SJCRH30 (cell line): ENCODE measurements around the gene AZIN2. TPM values are rescaled to one million over a fixed set of nuclear protein-coding genes. Genes with fewer than 3 reads are reported as not detected.
"Not testable (repeated sequence)": the region's sequence is repeated elsewhere in the genome, so short reads cannot be mapped to it uniquely, and the experiment has no call there.

ENCODE experiments used
- DNase-seq, 2 experiments: peaks; one replicate each; pipeline ENCODE4 v3.0.0-alpha.2; 2015 to 2020
- H3K27ac ChIP-seq: fragments of 250-450 bp; sonication (Bioruptor Pico); 2 replicates; pipeline ENCODE4 v1.5.1; 2020; ENCODE audit warnings: mild to moderate bottlenecking, moderate library complexity
- H3K27me3 ChIP-seq: fragments of 250-450 bp; sonication (Bioruptor Pico); 2 replicates; pipeline ENCODE4 v1.5.1; 2020; ENCODE audit warnings: mild to moderate bottlenecking, moderate library complexity
- H3K36me3 ChIP-seq: fragments of 250-450 bp; sonication (Bioruptor Pico); 2 replicates; pipeline ENCODE4 v1.5.1; 2020; ENCODE audit warnings: mild to moderate bottlenecking, moderate library complexity
- H3K4me1 ChIP-seq: fragments of 250-450 bp; sonication (Bioruptor Pico); 2 replicates; pipeline ENCODE4 v1.5.1; 2020; ENCODE audit warnings: mild to moderate bottlenecking, moderate library complexity
- H3K4me3 ChIP-seq: fragments of 250-450 bp; sonication (Bioruptor Pico); 2 replicates; pipeline ENCODE4 v1.5.1; 2020; ENCODE audit warnings: mild to moderate bottlenecking, moderate library complexity
- H3K9me3 ChIP-seq: fragments of 250-450 bp; sonication (Bioruptor Pico); replicated peaks from 2 replicates; pipeline ENCODE4 v1.5.1; 2020; ENCODE audit warnings: mild to moderate bottlenecking, moderate library complexity
- total RNA-seq: library from RNA; depleted of rRNA; stranded (reverse); fragments of >200 nt; shearing (Covaris generic); gene quantifications from 2 replicates; pipeline ENCODE4 v1.2.3, GENCODE V29; 2014

Gene AZIN2
- total RNA-seq, 1 experiment from 2014 or later, result 8.8 TPM

DNA sequence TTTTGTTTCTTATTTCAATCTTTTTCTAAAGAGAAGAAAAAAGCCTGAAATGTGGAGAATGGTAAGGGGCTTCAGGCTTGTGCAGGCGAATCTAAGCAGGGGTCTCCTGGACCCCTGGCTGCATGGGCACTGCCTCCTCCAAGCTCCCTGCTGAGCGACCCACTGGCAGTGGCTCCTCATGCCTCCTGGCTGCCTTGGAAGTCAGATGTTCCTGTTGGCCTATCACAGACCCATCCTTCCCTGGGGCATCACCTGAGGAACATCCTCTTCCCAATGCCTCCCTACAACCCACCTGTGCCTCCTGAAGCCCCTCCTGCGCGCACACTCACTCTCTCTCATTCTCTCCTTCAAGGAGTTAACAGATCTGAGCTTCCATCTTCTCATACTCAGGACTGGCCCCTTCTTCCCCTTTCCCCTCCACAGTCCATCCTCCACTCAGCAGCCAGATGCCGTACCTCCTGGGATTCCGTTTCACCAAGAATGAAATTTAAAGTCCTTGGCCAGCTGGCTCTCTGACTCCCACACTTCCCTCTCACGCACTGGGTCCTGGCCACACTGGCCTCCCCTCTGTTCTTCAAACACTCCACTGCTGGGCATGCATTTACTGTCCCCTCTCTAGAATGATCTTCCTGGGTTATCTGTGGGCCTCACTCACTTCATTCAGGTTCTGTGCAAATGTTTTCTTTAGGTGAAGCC lies 41.7 kb downstream of the AZIN2 start:
- no peak for DNase-seq
- Histone ChIP-seq H3K4me1 (no peaks in the 10 kb centered on the region), H3K4me3 (no peak overlapping the region)

DNA sequence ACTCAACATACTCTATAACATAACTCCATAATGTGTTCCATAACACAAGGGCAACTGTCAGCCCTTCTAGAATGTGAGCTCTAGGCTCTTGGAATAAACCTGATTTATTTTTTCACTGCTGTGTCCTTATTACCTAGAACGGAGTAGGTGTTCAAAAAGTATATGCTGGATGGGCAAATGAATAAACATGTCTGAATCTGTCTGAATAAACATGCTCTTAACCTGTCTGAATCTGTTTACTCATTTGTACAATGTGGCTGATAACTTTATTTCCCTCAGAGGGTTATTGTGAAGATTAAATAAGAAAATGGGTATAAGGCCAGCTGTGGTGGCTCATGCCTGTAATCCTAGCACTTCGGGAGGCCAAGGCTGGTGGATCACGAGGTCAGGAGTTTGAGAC lies 42.3 kb downstream of the AZIN2 start:
- H3K4me1 ChIP-seq, result 0 out of 2 replicates have a peak, but pooled peaks cover 2% of the 10 kb centered on the region

More for the DNA sequence above, 41.7 kb downstream of the AZIN2 start:
- Histone ChIP-seq H3K27me3 (no peaks in the 10 kb centered on the region), H3K36me3 (no peaks in the 10 kb centered on the region), H3K27ac (no peak overlapping the region), H3K9me3 (no peaks in the 10 kb centered on the region)

DNA sequence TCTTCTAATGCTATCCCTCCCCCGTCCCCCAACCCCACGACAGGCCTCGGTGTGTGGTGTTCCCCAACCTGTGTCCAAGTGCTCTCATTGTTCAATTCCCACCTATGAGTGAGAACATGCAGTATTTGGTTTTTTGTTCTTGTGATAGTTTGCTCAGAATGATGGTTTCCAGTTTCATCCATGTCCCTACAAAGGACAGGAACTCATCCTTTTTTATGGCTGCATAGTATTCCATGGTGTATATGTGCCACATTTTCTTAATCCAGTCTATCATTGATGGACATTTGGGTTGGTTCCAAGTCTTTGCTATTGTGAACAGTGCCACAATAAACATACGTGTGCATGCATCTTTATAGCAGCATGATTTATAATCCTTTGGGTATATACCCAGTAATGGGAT lies 43.7 kb downstream of the AZIN2 start:
- H3K27ac ChIP-seq, H3K27me3 ChIP-seq, DNase-seq: not testable (repeated sequence)

More for the DNA sequence above, 42.3 kb downstream of the AZIN2 start:
- DNase-seq, result no peak
- H3K27me3 ChIP-seq, result no peaks in the 10 kb centered on the region
- H3K27ac ChIP-seq, result no peak overlapping the region
- no peak overlapping the region for H3K4me3 ChIP-seq
- H3K36me3 ChIP-seq, result no peaks in the 10 kb centered on the region
- H3K9me3 ChIP-seq, result no peaks in the 10 kb centered on the region

DNA sequence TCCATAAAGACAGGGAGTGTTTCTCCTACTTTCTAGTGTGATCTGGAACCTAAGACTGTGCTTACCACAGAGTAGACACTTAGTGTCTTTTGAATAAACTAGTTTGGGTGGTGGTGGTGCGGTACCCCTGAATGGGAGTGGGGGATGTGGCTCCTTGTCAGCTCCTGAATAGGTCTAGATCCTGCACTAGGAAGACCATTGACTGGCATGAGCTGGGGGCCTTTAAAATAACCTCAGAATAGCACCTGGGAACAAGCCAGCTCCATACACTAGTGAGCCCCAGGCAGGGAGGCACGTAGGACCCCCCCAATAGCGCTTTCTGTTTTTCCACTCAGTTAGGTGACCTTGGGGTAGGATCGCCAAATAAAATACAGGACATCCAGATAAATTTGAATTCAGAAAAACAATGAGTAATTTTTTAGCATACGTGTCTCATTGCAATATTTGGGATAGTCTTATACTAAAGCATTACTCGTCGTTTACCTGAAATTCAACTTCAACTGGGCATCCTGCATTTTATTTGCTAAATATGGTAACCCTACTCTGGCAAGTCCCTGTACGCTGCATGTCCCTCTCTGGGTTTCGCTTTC lies 45.6 kb downstream of the AZIN2 start:
- H3K36me3 ChIP-seq, result no peaks in the 10 kb centered on the region
- no peak for DNase-seq
- peak overlapping the region; percentile 69 for H3K4me3 ChIP-seq
- H3K27me3 ChIP-seq, result no peaks in the 10 kb centered on the region
- H3K9me3 ChIP-seq, result no peaks in the 10 kb centered on the region
- peaks cover 23% of the 10 kb centered on the region for H3K4me1 ChIP-seq
- H3K27ac ChIP-seq, result peak overlapping the region; percentile 84

More for the DNA sequence above, 43.7 kb downstream of the AZIN2 start:
- H3K4me3 ChIP-seq, H3K4me1 ChIP-seq, H3K36me3 ChIP-seq, H3K9me3 ChIP-seq: not testable (repeated sequence)

DNA sequence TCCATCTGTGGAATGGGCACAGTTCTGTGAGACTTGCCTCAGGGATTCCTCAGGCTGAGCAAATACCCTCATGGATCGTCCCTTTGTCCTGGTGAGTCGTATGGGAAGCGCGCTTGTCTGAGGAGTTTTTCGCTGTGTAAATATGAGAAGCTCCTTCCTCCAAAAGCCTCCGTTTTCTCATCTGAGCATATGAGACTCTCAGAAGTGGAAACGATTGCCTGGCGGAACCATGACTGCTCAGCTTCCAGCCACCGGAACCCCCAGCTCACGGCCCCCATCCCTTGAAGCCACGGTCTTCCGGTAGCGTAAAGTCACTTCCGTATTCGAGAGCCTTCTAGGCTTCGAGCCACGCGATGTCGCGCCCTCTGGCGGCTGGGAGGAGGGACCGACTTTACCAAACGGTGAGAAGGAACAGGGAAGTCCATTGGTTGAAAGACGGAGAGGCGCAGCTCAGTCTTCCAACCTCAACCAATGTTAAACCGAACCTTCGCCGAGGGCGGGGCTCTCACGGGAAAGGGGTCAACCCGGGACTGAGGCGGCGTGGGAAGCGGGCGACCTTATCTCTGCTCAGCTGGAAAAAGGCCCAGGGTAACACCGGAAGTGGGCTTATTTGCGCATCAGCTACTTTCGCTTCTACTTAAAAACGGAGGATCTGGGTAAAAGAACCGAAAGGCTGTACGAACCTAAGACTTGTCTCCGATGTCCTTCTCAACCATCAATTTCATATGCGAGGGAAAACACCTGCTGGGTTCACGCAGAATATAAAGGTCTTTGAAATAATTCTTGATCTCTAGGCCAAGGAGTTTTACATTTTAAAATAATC lies 46.3 kb downstream of the AZIN2 start:
- Histone ChIP-seq H3K27me3 (no peaks in the 10 kb centered on the region), H3K27ac (peak overlapping the region; percentile 84), H3K9me3 (no peaks in the 10 kb centered on the region), H3K4me1 (peaks cover 23% of the 10 kb centered on the region), H3K36me3 (no peaks in the 10 kb centered on the region), H3K4me3 (peak overlapping the region; percentile 69)
- peak; percentile 100 for DNase-seq

DNA sequence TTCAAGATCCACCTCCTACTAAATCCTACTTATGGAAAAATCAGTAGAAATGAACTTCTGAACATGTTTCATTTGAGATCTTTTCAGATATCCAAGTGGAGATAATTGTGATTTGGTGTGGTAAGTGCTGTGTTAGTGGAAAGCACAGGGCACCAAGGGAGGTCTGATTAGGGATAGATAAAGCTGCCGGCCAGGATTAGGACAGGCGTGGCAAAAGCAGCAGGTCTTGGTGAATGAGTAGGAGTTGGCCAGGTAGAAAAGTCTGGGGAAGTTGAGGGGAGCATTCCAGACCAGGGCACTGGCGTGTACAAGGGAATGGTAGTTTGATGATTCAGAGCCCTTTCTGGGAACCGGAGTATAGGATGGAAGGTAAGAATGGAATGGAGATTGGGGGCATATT lies 47.8 kb downstream of the AZIN2 start:
- no peak for DNase-seq

DNA sequence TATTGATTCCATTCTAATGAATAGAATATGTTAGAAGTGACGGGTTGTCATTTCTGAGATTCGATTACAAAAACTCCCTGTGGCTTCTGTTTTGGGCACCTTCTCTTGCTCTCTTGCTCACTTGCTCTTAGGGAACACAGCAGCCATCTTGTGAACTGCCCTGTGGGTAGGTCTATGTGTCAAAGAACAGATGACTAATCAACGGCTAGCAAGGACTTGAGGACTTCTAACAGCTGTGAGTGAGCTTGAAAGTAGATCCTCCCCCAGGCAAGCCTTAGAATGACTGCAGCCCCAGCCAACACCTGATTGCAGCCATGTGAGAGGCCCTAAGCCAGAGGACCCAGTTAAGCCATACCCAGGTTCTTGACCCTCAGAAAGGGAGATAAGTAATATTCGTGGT lies 49.3 kb downstream of the AZIN2 start:
- Histone ChIP-seq H3K9me3 (no peaks in the 10 kb centered on the region), H3K4me1 (peaks cover 23% of the 10 kb centered on the region), H3K4me3 (no peak overlapping the region), H3K27me3 (no peaks in the 10 kb centered on the region), H3K36me3 (no peaks in the 10 kb centered on the region), H3K27ac (peak overlapping the region; percentile 29)
- DNase-seq, result peak; percentile 90 to 98

More for the DNA sequence above, 47.8 kb downstream of the AZIN2 start:
- no peaks in the 10 kb centered on the region for H3K36me3 ChIP-seq
- no peaks in the 10 kb centered on the region for H3K9me3 ChIP-seq
- H3K27me3 ChIP-seq, result no peaks in the 10 kb centered on the region
- no peak overlapping the region for H3K4me3 ChIP-seq
- H3K4me1 ChIP-seq, result peaks cover 23% of the 10 kb centered on the region
- H3K27ac ChIP-seq, result no peak overlapping the region

DNA sequence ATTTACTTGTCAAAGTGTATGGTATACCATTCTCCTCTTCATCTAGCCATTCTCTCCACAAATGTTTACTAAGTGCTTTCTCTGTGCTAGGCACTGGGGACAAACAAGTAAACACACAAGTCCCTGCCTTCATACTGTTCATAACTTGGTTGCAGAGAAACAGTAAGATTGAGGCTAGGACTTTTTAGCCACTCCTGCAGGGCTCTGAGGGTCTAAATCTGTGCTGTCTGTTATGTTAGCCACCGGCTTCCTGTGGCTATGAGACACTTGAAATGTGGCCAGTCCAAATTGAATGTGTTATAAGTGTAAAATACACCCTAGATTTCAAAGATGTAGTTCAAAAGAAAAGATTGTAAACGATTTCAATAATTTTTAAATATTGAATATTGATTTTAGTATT lies 50.2 kb downstream of the AZIN2 start:
- Histone ChIP-seq H3K9me3 (no peaks in the 10 kb centered on the region), H3K4me1 (peaks cover 23% of the 10 kb centered on the region), H3K36me3 (no peaks in the 10 kb centered on the region), H3K27ac (no peak overlapping the region; the same call in 1 of the 2 replicates), H3K4me3 (no peak overlapping the region), H3K27me3 (no peaks in the 10 kb centered on the region)
- no peak for DNase-seq

DNA sequence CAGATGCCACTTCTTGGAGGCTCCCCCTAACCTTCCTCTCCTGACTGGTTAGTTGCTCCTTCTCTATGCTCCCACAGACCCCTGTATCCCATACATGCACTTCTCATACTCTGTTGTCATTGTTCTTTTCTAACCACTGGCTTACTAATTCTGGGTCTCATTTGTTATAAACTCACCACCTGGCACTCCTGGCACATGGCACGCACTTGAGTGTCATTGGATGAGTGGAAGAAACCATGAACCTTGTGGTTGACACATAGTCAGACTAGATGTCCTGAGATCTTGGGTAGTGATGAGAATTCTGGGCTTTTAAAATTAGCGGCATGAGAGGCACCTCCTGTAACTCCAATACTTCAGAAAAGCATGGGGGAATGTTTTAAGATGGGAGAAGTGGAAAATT lies 51.6 kb downstream of the AZIN2 start:
- Histone ChIP-seq H3K4me1 (peaks cover 23% of the 10 kb centered on the region), H3K27ac (no peak overlapping the region), H3K9me3 (no peaks in the 10 kb centered on the region), H3K36me3 (no peaks in the 10 kb centered on the region), H3K27me3 (no peaks in the 10 kb centered on the region), H3K4me3 (no peak overlapping the region)
- DNase-seq, result no peak

DNA sequence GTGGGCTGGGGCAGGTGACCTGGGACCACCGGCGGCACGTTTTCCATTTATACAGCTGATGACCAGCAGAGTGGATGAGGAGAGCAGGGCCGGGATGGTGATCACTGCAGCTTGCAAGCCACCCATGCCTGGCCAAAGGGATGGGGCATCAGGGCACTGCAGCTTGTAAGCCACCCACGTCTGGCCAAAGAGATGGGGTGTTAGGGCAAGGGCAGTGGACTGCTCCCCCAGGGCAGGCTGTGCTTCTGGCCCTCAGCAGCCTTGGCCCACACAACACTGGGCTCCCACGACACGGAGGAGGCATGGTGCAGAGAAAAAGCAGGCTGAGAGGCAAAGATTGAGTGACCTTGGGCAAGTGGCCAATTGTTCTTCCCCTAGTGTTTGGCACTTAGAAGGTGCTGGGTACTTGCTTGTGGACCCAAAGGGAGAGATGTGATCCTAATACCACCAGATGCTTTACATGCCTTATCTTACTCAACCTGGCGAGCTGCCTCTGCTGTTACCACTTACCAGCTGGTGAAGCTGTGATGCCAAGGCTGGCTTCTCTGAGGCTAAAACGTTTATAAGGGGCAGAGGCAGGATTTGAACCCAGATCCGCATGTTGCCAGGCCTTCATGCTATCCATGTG lies 52.6 kb downstream of the AZIN2 start:
- DNase-seq, result no peak
- Histone ChIP-seq H3K4me1 (peaks cover 20% of the 10 kb centered on the region), H3K36me3 (no peaks in the 10 kb centered on the region), H3K27ac (no peak overlapping the region), H3K27me3 (no peaks in the 10 kb centered on the region), H3K9me3 (no peaks in the 10 kb centered on the region), H3K4me3 (no peak overlapping the region)

DNA sequence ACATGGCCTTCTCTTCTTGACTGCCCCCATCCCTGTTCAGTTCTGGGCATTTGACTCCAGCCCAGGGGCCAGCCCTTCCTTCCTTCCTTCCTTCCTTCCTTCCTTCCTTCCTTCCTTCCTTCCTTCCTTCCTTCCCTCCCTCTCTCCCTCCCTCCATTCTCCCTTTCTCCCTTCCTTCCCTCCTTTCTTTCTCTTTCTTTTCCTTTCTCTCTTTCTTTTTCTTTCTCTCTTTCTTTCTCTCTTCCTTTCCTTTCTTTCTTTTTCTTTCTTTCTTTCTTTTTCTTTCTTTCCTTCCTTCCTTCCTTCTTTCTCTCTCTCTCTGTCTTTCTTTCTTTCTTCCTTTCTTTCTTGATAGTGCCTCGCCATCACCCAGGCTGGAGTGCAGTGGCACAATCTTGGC lies 55.1 kb downstream of the AZIN2 start:
- H3K36me3 ChIP-seq, H3K9me3 ChIP-seq, H3K4me1 ChIP-seq, H3K27ac ChIP-seq, DNase-seq, H3K4me3 ChIP-seq, H3K27me3 ChIP-seq: not testable (repeated sequence)

DNA sequence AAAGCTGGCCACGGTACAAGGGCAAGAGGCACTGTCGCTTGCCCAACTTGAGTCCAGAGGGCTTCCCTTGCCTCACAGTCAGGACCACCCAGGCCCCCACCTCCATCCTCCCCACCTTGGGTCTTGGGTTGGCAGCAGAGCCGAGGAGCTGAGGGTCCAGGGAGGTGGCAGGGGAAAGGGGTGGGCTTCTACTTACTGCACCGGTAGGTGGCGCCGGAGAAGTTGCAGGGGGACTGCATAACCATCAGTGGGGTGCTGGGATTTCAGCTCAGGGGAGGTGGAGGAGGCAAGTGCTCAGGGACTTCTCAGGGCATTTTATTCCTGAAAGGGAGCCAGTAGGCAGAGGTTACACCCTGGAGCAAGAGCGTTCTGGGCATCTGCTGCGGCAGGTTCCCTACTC lies 56.8 kb downstream of the AZIN2 start:
- no peaks in the 10 kb centered on the region for H3K27me3 ChIP-seq
- H3K27ac ChIP-seq, result no peak overlapping the region
- H3K4me3 ChIP-seq, result no peak overlapping the region
- 0 out of 2 replicates have a peak, but pooled peaks cover 3% of the 10 kb centered on the region for H3K4me1 ChIP-seq
- H3K9me3 ChIP-seq, result no peaks in the 10 kb centered on the region
- no peaks in the 10 kb centered on the region for H3K36me3 ChIP-seq
- peak; percentile 77 to 81 for DNase-seq

DNA sequence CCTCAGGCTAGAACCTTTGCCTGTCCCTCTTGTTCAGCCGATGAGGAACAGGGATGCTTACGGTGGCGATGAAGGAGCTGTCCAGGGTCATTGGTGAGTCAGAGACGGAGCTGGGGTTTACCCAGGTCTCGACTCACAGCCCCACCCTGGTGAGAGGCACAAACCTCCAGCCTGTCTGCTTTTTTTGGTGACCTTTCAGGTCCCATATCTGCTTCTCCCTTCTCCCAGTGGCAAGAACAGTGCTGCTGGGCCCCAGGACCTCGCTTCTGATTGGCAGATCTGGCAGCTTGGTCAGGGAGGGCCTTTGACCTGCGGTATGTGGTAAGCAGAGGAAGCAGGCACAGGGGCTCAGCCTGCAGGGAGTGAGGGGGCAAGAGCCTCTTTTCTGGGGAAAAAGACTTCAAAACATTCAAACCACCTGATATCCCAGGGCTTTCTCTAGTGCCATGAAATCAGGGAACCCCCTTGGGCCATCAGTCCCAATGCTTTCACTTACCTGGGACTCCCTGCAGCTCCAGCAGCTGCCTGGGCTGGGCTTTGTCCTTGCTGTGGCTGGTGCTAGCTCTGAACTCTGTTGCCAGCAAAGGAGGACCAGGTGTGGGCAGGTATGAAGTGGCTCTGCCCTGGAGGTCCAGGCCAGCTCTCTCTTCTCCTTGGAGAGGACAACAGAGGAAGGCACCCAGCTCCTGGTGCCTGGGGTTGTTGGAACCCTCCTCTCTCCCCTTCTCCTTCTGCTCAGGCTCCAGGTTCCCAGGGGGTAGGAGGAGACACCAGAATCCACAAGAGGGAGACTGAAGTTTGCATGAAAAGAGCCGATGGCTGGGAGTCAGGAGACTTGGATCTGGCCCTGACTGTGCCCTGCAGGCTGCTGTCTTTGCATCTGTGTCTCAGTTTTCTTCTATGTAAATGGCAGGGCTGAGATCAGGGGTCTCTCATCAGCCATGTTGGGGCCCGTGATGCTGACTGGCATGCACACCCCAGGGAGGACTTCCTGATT lies 59.5 kb downstream of the AZIN2 start:
- no peak overlapping the region for H3K4me3 ChIP-seq
- DNase-seq, result peak; percentile 37 to 64
- no peak overlapping the region for H3K27ac ChIP-seq
- peaks cover 9% of the 10 kb centered on the region; the same call in 1 of the 2 replicates for H3K36me3 ChIP-seq
- no peaks in the 10 kb centered on the region for H3K9me3 ChIP-seq
- H3K4me1 ChIP-seq, result 0 out of 2 replicates have a peak, but pooled peaks cover 3% of the 10 kb centered on the region
- H3K27me3 ChIP-seq, result no peaks in the 10 kb centered on the region

DNA sequence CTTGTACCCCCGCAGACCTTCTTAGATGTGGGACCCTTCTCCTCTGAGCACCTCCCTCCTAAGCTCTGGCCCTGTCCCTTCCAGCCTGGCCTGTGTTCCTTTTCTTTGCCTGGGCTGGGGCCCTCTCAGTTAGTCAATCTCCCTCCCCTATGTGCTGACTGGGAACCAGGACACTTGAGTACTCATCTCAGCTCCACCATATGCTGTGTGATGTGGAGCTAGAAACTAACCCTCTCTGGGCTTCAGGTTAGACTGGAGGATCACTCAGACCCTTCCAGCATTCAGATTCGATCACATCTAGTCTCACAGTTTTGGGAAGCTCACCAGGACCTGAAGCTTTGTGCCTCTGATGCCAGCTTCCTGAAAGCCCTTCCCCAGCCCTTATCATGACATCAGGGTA lies 60.3 kb downstream of the AZIN2 start:
- H3K9me3 ChIP-seq, result no peaks in the 10 kb centered on the region
- H3K4me1 ChIP-seq, result 0 out of 2 replicates have a peak, but pooled peaks cover 3% of the 10 kb centered on the region
- no peak overlapping the region for H3K4me3 ChIP-seq
- peaks cover 13% of the 10 kb centered on the region; the same call in 1 of the 2 replicates for H3K36me3 ChIP-seq
- H3K27ac ChIP-seq, result no peak overlapping the region
- DNase-seq, result no peak
- no peaks in the 10 kb centered on the region for H3K27me3 ChIP-seq
